Skin of body (tissue), 2 donors: ENCODE data around the gene TM9SF4. TPM values are rescaled to one million over a fixed set of nuclear protein-coding genes. Genes with fewer than 3 reads are reported as not detected.

Experiments
- DNase-seq: peaks from one replicate; lab custom pipeline; 2025; lab: John Stamatoyannopoulos, UW
- total RNA-seq: library from RNA; depleted of rRNA; stranded (reverse); fragments of >200 nt; gene quantifications from one replicate; pipeline ENCODE4 v1.2.3, GENCODE V29; 2014

Gene TM9SF4, protein sequence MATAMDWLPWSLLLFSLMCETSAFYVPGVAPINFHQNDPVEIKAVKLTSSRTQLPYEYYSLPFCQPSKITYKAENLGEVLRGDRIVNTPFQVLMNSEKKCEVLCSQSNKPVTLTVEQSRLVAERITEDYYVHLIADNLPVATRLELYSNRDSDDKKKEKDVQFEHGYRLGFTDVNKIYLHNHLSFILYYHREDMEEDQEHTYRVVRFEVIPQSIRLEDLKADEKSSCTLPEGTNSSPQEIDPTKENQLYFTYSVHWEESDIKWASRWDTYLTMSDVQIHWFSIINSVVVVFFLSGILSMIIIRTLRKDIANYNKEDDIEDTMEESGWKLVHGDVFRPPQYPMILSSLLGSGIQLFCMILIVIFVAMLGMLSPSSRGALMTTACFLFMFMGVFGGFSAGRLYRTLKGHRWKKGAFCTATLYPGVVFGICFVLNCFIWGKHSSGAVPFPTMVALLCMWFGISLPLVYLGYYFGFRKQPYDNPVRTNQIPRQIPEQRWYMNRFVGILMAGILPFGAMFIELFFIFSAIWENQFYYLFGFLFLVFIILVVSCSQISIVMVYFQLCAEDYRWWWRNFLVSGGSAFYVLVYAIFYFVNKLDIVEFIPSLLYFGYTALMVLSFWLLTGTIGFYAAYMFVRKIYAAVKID
- total RNA-seq = 23.8 TPM

GRCh38 chr20:32109392-32110172, at the start of gene TM9SF4:
Gene TM9SF4, plus strand, starts transcription at chr20:32109714. Its CDS starts 27 bp downstream, at chr20:32109741.
- DNase-seq = peak; percentile 96

DNA sequence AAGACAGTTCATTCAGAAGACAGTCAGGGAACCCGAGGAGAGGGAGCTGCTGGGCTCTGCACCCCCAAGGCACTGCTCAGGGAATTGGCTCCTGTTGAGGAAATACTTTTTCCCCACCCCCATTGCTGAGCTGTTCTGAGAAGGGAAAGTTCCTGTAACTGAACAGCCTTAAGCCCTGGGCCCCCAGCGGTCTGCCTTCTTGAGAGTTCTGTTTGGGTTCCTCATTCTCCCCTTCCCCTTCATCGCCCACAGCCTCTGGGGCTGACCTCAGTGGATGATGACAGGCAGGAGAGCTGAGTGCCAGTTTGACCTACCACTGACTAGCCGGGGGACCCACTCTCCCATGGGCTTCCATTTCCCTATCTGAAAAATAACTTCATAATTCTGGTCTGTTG, 46.7 kb upstream of the TM9SF4 start:
- no peak for DNase-seq

DNA sequence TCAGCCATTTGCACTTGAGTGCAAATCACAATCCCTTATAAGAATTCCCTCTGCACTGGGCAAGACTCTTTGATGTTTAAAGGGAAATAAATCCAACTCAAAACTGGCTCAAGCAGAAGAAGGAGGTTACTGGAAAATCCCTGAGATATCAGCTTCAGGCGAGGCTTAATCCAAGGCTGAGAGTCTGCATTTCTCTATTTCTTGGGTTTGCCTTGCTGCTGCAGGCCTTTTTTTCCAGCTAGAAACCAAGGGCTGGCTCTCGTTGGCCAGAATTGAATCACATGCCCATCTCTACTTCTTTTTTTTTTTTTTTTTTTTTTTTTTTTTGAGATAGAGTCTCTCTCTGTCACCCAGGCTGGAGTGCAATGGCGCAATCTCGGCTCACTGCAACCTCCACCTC, 45.8 kb upstream of the TM9SF4 start:
- DNase-seq = no peak

- DNase-seq = no peak
Measured at GRCh38 chr20:32064667-32065066, 44.8 kb upstream of the TM9SF4 start.

GRCh38 chr20:32067234-32067821, 42.2 kb upstream of the TM9SF4 start:
- DNase-seq = no peak

DNA sequence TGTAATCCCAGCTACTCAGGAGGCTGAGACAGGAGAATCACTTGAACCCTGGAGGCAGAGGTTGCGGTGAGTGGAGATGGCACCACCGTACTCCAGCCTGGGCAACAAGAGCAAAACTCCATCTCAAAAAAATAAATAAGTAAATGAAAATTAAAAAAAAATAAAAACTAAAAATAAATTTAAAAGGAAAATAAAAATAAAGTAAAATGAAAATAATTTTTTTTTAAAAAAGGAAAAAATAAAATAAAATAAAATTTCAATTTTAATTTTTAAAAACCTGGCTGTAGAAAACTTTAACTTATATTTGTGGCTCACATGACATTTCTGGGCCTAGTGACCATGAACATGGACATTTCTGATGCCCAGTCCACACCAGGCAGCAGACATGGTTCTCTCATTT, 41.3 kb upstream of the TM9SF4 start:
- no peak for DNase-seq

- no peak for DNase-seq
Measured at GRCh38 chr20:32069711-32070110, 39.8 kb upstream of the TM9SF4 start.

DNA sequence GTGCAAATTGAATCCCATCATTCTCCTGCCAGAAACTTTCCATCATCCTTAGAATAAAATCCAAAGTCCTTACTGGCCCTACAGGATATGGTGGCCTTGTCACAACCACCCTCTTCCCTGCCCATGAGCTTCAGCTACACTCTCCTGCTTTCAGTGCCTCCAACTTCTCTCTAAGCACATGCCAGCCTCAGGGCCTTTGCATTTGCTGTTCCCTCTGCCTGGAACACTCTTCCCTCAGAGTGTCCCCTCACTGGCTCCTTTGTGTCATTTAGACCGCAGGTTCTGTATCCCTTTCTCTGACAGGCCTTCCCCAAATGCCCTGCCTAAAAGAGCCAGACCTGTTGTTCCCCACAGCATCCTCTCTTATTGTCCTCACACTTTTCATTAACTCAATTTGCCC, 39.2 kb upstream of the TM9SF4 start:
- DNase-seq = no peak

DNA sequence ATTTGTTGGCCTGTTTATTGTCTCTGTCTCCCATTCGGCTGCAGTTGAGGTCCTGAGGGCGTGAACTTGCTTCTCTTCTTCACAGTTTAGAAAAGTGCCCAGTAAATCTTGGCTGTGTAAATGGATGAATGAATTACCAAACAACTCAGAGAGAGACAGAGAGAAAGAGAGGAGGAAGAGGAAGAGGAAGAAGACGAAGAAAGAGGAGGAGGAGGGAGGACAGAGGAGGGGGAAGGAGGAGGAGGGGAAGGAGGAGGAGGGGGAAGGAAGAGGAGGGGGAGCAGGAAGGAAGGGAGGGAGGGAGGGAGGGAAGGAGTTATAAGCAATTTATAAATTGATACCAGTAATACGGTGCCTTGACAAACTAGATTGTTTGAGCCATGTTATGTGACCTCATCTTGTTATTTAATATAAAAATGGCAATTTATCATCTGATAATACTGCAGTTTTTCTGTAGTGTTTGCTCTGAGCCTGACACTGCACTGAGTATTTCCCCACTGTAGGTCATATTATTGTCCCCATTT, 38.8 kb upstream of the TM9SF4 start:
- DNase-seq = no peak

- no peak for DNase-seq
Measured at GRCh38 chr20:32071395-32072167, 37.9 kb upstream of the TM9SF4 start.

DNA sequence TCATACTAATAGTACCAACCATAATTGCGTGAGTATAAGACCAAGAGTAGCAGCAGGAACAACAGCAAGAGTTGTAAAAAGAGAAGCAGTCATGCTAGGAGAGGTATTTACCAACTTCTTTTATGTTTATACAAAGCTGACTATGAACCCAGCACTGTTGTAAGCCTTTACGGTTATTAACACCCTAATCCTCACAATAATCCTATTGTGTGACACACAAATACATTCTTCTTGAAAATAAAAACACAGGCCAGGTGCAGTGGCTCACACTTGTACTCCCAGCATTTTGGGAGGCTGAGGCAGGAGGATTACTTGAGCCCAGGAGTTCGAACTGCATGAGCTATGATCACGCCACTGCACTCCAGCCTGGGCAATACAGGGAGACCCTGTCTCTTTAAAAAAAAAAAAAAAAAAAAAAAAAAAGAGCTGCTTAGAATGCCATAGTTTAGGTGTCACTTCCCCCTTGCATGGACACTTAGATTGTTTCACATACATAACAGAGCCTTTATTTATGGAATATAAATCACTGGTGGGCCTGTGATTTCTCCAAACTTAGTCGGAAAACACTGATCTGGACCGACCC, 37.3 kb upstream of the TM9SF4 start:
- no peak for DNase-seq

DNA sequence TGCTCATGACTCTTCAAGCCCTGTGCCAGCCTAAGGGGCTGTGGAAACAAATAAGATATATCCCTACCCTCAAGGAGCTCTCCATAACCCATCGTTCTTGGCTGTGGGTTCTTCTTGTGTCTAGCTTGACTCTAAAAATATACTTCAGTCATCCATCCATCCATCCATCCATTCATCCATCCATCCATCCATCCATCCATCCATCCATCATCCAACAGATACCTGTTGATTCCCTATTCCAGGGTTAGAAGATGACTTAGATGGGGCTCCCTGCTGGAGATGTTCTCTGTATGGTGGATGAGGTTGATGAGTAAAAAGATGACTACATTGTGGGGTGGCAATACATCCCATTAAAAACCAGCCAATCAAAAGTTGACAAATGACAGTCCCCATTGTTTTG, 34.0 kb upstream of the TM9SF4 start:
- DNase-seq = no peak

DNA sequence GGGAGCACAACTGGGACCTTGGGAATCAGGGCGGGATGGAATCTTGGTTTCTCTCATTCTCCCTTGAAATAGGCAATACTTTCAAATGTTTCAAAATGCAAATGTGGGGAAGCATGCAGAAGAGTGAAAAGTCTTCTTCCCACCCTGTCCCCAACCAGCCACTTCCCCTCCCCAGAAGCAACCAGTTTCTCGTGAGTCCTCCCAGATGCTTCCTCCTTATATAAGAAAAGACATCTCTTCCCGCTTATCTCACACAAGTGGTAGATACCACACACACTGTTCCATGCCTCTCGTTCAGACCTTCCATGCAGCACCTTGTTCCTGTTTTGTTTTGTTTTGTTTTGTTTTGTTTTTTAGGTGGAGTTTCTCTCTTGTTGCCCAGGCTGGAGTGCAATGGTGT, 32.3 kb upstream of the TM9SF4 start:
- DNase-seq = no peak

- no peak for DNase-seq
Measured at GRCh38 chr20:32078322-32078721, 31.2 kb upstream of the TM9SF4 start.

GRCh38 chr20:32078791-32079190, 30.7 kb upstream of the TM9SF4 start:
- no peak for DNase-seq

DNA sequence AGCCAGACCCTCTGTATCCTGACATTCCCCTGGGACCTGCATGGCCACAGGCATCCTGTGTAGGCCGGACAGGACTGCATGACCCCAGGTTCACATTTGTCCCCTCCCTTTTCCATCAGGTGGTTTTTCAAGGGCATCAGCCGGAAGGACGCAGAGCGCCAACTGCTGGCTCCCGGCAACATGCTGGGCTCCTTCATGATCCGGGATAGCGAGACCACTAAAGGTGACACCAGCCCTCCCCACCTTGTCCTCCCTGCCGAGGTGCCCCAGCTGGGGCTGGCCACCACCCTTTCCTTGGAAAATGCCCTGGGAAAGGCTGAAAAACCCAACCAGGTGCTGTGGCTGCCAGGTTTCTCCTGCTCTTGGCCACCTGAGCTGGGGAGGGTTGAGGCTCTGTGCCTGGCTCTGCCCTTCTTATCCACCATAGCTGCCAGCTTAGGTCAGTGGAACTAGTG, 29.8 kb upstream of the TM9SF4 start:
- DNase-seq = no peak

DNA sequence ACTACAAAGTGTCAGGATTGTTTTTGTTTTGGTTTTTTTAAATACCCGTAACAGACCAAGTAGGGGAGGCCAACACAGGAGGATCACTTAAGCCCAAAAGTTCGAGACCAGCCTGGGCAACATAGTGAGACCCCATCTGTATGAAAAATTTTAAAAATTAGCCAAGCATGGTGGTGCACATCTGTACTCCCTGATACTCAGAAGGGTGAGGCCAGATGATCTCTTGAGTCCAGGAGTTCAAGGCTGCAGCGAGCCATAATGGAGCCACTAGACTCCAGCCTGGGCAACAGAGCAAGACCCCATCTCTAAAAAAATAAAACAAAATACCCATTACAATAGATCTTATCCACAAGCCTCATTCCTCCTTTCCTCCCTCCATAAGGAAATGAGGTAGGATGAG, 28.7 kb upstream of the TM9SF4 start:
- no peak for DNase-seq

DNA sequence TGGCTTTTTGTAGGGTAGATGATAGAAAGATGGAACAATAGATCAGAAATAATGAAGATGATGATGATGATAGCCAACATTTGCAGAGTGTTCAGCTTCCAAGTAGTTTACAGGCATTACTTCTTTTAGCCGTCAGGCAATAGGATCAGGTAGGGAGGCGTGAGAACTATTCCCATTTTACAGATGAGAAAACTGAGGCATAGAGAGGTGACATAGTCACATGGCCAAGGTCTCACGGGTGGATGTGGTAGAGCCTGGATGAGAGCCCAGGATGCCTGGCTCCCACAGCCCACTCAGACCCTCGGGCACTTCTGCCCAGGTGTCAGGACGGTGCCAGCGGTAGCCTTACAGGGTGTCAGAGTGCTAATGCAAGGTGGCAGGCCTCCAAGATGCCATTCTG, 26.0 kb upstream of the TM9SF4 start:
- DNase-seq = no peak

DNA sequence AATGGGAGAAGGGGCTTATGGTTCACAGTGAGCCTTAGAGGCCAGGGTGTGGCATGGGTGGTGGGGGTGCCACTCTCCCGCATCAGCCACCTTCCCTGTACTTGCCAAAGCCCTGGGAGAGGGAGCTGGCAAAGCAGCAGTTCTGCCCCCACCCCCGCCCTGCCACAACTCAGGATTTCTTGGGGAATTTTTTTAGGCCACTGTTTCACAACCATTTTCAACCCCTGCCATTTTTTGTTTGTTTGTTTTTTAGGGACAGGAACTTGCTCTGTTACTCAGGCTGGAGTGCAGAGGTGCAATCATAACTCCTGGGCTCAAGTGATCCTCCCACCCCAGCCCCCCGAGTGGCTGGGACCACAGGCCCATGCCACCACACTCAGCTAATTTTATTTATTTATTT, 22.4 kb upstream of the TM9SF4 start:
- no peak for DNase-seq

GRCh38 chr20:32088759-32089158, 20.8 kb upstream of the TM9SF4 start:
- DNase-seq = no peak
